ENCODE measurements around the gene CPLX1. TPM values are rescaled to one million over a fixed set of nuclear protein-coding genes. Genes with fewer than 3 reads are reported as not detected.
"Not testable (repeated sequence)": the region's sequence is repeated elsewhere in the genome, so short reads cannot be mapped to it uniquely, and the experiment has no call there.

CPLX1 gene
- total RNA-seq, 6 experiments from 2014 or later, result 0.12 to 0.32 (median 0.20) TPM; not detected in 1

DNA sequence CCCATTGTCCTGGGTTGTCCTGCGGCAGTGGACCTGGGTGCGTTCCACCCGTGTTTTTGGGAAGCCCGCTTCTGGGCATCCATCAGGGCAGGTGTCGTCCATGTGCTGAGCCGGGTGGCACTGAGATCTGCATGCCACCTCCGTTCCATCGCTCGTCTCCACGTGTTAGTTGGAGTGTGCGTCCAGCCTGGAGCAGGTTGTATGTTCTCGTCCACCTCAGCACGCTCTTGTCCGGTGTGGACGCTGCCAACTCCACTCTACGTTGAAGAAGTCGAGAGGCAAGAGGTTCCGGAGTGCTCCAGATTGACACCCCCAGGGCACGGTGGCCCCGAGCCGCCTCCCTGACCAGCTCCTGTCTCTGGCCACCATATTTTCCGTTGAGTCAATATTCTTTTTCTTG, 86.4 kb downstream of the CPLX1 start:
- Mint-ChIP-seq H3K36me3 (ENCODE audit: low read depth) (peaks cover 29% of the 10 kb centered on the region), H3K4me3 (no peak overlapping the region), H3K9me3 (peaks cover 9% of the 10 kb centered on the region), H3K27ac (no peak overlapping the region), H3K27me3 (ENCODE audit: insufficient read depth) (peaks cover 10% of the 10 kb centered on the region), H3K4me1 (ENCODE audit: low read depth) (peaks cover 14% of the 10 kb centered on the region; the same call in 1 of the 2 replicates)
- TF ChIP-seq, protein P1, sequence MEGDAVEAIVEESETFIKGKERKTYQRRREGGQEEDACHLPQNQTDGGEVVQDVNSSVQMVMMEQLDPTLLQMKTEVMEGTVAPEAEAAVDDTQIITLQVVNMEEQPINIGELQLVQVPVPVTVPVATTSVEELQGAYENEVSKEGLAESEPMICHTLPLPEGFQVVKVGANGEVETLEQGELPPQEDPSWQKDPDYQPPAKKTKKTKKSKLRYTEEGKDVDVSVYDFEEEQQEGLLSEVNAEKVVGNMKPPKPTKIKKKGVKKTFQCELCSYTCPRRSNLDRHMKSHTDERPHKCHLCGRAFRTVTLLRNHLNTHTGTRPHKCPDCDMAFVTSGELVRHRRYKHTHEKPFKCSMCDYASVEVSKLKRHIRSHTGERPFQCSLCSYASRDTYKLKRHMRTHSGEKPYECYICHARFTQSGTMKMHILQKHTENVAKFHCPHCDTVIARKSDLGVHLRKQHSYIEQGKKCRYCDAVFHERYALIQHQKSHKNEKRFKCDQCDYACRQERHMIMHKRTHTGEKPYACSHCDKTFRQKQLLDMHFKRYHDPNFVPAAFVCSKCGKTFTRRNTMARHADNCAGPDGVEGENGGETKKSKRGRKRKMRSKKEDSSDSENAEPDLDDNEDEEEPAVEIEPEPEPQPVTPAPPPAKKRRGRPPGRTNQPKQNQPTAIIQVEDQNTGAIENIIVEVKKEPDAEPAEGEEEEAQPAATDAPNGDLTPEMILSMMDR (IDR thresholded peaks at IDR 0.05), result no peak
- no peak for DNase-seq

DNA sequence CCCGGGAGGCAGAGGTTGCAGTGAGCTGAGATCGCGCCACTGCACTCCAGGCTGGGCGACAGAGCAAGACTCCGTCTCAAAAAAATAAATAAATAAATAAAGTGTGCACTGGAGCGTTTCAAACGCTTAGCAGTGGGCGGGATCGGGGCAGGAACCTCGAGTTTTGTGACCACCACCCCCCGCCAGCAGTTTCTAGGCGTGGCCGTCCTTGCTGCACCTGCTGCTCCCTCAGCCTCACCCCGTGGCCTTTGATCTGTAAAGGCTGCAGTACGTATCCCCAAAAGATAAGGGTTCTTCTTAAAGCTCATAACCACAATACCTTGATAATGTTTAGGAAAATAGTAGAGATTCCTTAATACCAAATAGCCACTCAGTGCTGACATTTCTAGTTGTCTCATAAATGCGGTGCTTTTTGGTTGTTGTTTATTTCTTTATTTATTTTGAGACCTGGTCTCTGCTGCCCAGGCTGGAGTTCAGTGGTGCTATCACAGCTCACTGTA, 87.1 kb downstream of the CPLX1 start:
- TF ChIP-seq, protein P1 (IDR thresholded peaks at IDR 0.05), result no peak
- Mint-ChIP-seq H3K9me3 (peaks cover 2% of the 10 kb centered on the region), H3K36me3 (ENCODE audit: low read depth) (peaks cover 25% of the 10 kb centered on the region), H3K27ac (no peak overlapping the region), H3K4me1 (ENCODE audit: low read depth) (peaks cover 6% of the 10 kb centered on the region; the same call in 1 of the 2 replicates), H3K27me3 (ENCODE audit: insufficient read depth) (peaks cover 5% of the 10 kb centered on the region), H3K4me3 (no peak overlapping the region)
- DNase-seq, result no peak

DNA sequence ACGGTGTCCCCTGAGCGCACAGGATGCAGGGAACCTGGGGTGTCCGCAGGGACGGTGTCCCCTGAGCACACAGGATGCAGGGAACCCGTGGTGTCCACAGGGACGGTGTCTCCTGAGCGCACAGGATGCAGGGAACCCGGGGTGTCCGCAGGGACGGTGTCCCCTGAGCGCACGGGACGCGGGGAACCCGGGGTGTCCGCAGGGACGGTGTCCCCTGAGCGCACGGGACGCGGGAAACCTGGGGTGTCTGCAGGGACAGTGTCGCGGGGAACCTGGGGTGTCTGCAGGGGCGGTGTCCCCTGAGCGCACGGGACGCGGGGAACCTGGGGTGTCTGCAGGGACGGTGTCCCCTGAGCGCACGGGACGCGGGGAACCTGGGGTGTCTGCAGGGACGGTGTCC, 89.4 kb downstream of the CPLX1 start:
- H3K4me1 Mint-ChIP-seq (ENCODE audit: low read depth); H3K4me3 Mint-ChIP-seq; DNase-seq; H3K9me3 Mint-ChIP-seq; H3K27me3 Mint-ChIP-seq (ENCODE audit: insufficient read depth); H3K27ac Mint-ChIP-seq: not testable (repeated sequence)
- H3K36me3 Mint-ChIP-seq (ENCODE audit: low read depth), result peaks cover 23% of the 10 kb centered on the region

DNA sequence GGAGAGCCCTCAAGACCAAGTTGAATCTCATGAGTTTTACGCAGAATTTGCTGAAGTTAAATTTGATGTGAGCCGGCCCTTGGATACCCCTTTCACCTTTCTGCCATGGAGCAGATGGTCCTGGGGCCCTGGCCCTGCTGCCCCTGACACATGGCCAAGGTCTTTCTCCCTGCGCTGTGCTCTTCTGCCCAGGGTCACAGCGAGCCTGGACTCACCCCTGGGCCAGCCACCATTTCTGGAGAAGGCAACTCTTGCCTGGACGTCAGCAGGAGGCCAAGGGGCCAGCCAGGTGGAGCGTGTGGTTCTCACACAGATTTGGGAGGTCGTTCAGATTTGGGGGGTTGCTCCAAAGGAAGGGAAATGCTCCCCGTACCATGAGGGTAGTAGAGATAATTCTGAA, 90.3 kb downstream of the CPLX1 start:
- H3K9me3 Mint-ChIP-seq, result peaks cover 3% of the 10 kb centered on the region
- H3K4me1 Mint-ChIP-seq (ENCODE audit: low read depth), result no peaks in the 10 kb centered on the region
- H3K27me3 Mint-ChIP-seq (ENCODE audit: insufficient read depth), result no peaks in the 10 kb centered on the region; the same call in 1 of the 2 replicates
- no peak overlapping the region for H3K4me3 Mint-ChIP-seq
- peaks cover 27% of the 10 kb centered on the region for H3K36me3 Mint-ChIP-seq (ENCODE audit: low read depth)
- TF ChIP-seq, protein P1 (IDR thresholded peaks at IDR 0.05), result no peak
- no peak for DNase-seq
- H3K27ac Mint-ChIP-seq, result no peak overlapping the region

Other genes starting within 250 kb of the CPLX1 start
- gene TMEM271, start 249.8 kb downstream of the CPLX1 start, total RNA-seq (2021; fragmentation: NEBNext Ultra II Directional; extraction: Animal tissue kit (Norgen Biotek cat#: 25700)), result not detected
- gene PDE6B, start 200.6 kb downstream of the CPLX1 start, total RNA-seq (2021; fragmentation: NEBNext Ultra II Directional; extraction: Animal tissue kit (Norgen Biotek cat#: 25700)), result not detected
- gene ATP5ME, start 151.9 kb downstream of the CPLX1 start, total RNA-seq (2021; fragmentation: NEBNext Ultra II Directional; extraction: Animal tissue kit (Norgen Biotek cat#: 25700)), result 100 to 1,000 TPM; 181 to 374 (median 290) TPM
- gene MYL5, start 151.6 kb downstream of the CPLX1 start, total RNA-seq (2021; fragmentation: NEBNext Ultra II Directional; extraction: Animal tissue kit (Norgen Biotek cat#: 25700)), result 10 to 100 TPM; 14.2 to 23.0 (median 18.8) TPM
- under 1 TPM in 5 of 6 experiments, not detected in 1; 0.13 to 0.62 (median 0.21) TPM for gene SLC49A3, start 137.0 kb downstream of the CPLX1 start, total RNA-seq (2021; fragmentation: NEBNext Ultra II Directional; extraction: Animal tissue kit (Norgen Biotek cat#: 25700))
- gene PCGF3, start 120.3 kb downstream of the CPLX1 start, total RNA-seq (2021; fragmentation: NEBNext Ultra II Directional; extraction: Animal tissue kit (Norgen Biotek cat#: 25700)), result 10 to 100 TPM; 28.5 to 34.5 (median 30.2) TPM
- 10 to 100 TPM; 65.8 to 72.9 (median 69.1) TPM for gene GAK, start 106.2 kb upstream of the CPLX1 start, total RNA-seq (2021; fragmentation: NEBNext Ultra II Directional; extraction: Animal tissue kit (Norgen Biotek cat#: 25700))
- gene TMEM175, start 106.3 kb upstream of the CPLX1 start, total RNA-seq (2021; fragmentation: NEBNext Ultra II Directional; extraction: Animal tissue kit (Norgen Biotek cat#: 25700)), result 10 to 100 TPM; 27.8 to 41.8 (median 34.1) TPM
- 10 to 100 TPM; 11.3 to 14.9 (median 13.1) TPM for gene DGKQ, start 147.4 kb upstream of the CPLX1 start, total RNA-seq (2021; fragmentation: NEBNext Ultra II Directional; extraction: Animal tissue kit (Norgen Biotek cat#: 25700))
- 10 to 100 TPM; 20.9 to 40.3 (median 23.3) TPM for gene IDUA, start 160.9 kb upstream of the CPLX1 start, total RNA-seq (2021; fragmentation: NEBNext Ultra II Directional; extraction: Animal tissue kit (Norgen Biotek cat#: 25700))
- under 1 TPM in 3 of 6 experiments, not detected in 3; 0.16 to 0.38 (median 0.19) TPM for gene SLC26A1, start 167.3 kb upstream of the CPLX1 start, total RNA-seq (2021; fragmentation: NEBNext Ultra II Directional; extraction: Animal tissue kit (Norgen Biotek cat#: 25700))
- 10 to 100 TPM; 15.4 to 40.8 (median 17.3) TPM for gene FGFRL1, start 185.5 kb upstream of the CPLX1 start, total RNA-seq (2021; fragmentation: NEBNext Ultra II Directional; extraction: Animal tissue kit (Norgen Biotek cat#: 25700))

All from HFFc6 (cell line).